AG04449 (cell line): ENCODE data around the gene LIPG.
"Not testable (repeated sequence)": the region's sequence is repeated elsewhere in the genome, so short reads cannot be mapped to it uniquely, and the experiment has no call there.

Experiments used
- CTCF ChIA-PET: fragments of 350-600 bp; formaldehyde crosslinking; extraction: SDS; loops from one replicate; lab custom pipeline; 2021; ENCODE audit warnings: antibody characterized with exemption; lab: Yijun Ruan, JAX
- POLR2A ChIA-PET: fragments of 400-600, 350-600 bp; formaldehyde crosslinking; extraction: SDS; loops from one replicate; lab custom pipeline; 2020; ENCODE audit warnings: antibody characterized with exemption, inconsistent platforms; lab: Yijun Ruan, JAX
- DNase-seq: peaks from one replicate; pipeline ENCODE4 v3.0.0-alpha.2; 2010; ENCODE audit warnings: low read depth, low spot score
- H3K4me3 ChIP-seq: 2 replicates; pipeline ENCODE4 v1.5.1; 2011; ENCODE audit warnings: low read depth, mild to moderate bottlenecking, control low read depth, low read length
- TF ChIP-seq, protein P1 (sequence below): IDR thresholded peaks from one replicate; pipeline ENCODE4 v1.5.1; 2011; ENCODE audit warnings: mild to moderate bottlenecking, moderate library complexity, low read length, control low read depth, inconsistent platforms; ENCODE audit not compliant: insufficient read depth; ENCODE audit errors: missing control alignments

LIPG gene

DNA sequence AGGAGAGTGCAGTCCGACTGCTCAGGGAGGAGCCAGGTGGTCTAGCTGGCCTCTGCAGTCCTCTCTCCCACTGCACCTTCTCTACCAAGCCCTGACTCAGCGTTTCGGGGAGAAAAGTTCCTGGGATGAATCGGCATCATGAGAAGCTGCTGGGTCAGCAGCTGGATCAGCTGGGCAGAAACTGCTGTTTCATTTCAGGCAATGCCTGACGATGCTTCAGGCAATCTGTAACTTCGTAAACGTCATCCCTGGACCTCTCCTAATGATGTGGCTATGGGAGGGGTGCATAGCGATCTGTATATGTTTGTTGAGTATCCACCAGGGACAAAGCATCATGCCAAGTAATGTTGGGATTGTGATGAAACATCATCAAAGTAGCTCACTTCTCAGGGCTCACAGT lies 20.7 kb downstream of the LIPG start:
- no peak for DNase-seq
- TF ChIP-seq, protein P1, sequence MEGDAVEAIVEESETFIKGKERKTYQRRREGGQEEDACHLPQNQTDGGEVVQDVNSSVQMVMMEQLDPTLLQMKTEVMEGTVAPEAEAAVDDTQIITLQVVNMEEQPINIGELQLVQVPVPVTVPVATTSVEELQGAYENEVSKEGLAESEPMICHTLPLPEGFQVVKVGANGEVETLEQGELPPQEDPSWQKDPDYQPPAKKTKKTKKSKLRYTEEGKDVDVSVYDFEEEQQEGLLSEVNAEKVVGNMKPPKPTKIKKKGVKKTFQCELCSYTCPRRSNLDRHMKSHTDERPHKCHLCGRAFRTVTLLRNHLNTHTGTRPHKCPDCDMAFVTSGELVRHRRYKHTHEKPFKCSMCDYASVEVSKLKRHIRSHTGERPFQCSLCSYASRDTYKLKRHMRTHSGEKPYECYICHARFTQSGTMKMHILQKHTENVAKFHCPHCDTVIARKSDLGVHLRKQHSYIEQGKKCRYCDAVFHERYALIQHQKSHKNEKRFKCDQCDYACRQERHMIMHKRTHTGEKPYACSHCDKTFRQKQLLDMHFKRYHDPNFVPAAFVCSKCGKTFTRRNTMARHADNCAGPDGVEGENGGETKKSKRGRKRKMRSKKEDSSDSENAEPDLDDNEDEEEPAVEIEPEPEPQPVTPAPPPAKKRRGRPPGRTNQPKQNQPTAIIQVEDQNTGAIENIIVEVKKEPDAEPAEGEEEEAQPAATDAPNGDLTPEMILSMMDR, result no peak
- no peak overlapping the region for H3K4me3 ChIP-seq
- CTCF ChIA-PET, result interaction anchor here (1.2 to 2.2 kb wide), 2 partner anchors 23 to 71 kb away, joined by 3 to 5 read pairs; no protein-coding TSS in a partner anchor
- POLR2A ChIA-PET, result no interaction called here

DNA sequence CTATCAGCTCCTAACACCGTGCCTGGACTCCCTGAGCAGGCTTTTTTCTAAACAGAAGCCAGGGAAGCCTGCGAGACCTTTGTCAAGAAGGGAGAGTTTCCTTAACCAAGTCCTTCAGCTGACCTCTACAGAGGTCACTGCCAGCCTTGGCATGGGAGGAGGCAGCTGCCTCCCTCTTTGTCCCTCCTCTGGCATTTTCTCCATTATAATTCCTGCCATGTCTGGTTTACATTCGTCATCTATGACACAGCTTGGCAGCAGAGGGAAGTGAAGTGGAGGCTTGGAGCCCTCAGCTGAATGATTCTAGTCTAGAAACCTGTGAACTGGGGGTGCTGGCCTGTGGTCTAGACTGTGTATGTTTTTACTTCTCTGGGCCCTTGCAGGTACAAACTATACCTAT lies 22.5 kb downstream of the LIPG start:
- DNase-seq, result no peak
- ChIA-PET POLR2A (no interaction called here), CTCF (interaction anchor here (1.4 kb wide), 1 partner anchor 25 kb away, joined by 5 read pairs; no protein-coding TSS in a partner anchor)
- no peak overlapping the region for H3K4me3 ChIP-seq
- TF ChIP-seq, protein P1, result no peak

DNA sequence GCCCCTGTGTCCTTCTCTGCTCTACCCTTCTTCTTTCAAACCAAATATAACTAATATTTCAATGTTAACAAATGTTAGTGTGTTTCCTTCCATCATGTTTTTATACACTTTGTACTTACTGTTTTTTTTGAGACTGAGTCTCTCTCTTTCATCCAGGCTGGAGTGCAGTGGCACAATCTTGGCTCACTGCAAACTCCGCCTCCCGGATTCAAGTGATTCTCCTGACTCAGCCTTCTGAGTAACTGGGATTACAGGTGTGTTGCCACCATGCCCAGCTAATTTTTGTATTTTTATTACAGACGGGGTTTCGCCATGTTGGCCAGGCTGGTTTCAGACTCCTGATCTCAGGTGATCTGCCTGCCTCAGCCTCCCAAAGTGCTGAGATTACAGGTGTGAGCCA lies 23.1 kb downstream of the LIPG start:
- CTCF ChIA-PET, result interaction anchor here (1.4 kb wide), 1 partner anchor 25 kb away, joined by 5 read pairs; no protein-coding TSS in a partner anchor
- POLR2A ChIA-PET, H3K4me3 ChIP-seq, DNase-seq: not testable (repeated sequence)

DNA sequence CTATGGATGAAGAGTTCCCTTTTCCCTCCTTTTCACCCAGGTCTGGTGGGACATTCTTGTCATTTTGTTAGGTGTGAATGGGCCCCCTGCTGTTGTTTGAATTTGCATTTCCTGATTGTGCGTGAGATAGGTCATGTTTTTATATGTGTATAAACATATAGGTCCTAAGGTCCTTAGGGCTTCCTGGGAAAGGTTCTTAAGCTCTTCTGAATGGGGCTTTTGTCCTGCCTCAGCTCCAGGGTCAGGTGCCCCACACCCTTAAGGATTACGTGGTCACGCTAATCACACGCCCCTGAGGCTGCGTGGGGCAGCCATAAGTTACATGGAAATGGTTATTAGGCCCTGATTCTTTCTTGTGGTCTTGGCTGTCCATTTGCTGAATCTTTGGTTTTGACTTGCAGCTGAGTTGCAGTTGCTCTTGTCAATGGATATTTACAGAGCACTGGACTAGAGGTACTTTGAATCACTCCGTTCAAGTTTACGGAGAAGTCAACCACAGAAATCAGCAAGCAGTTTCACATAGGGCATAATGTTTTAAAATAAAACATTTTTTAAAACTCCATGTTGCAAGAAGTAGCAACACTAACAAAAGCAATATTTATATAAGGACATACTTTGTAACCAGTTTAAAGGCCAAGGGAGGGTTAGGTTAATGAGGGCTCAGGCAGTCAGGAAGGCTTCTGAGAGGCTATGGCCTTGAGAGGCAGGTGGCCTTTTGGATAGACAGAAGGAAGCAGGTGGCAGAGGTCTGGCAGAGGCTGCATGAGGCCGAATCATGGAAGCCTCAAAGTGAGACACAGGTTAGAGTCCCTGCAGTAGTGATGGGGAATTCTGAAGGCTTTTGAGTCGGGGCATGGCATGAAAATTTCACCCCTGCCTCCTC lies 24.2 kb downstream of the LIPG start:
- DNase-seq, result no peak
- H3K4me3 ChIP-seq, result no peak overlapping the region
- ChIA-PET POLR2A (no interaction called here), CTCF (interaction anchor here (0.9 kb wide), 1 partner anchor 275 kb away, joined by 3 read pairs; no protein-coding TSS in a partner anchor)
- TF ChIP-seq, protein P1, result no peak

DNA sequence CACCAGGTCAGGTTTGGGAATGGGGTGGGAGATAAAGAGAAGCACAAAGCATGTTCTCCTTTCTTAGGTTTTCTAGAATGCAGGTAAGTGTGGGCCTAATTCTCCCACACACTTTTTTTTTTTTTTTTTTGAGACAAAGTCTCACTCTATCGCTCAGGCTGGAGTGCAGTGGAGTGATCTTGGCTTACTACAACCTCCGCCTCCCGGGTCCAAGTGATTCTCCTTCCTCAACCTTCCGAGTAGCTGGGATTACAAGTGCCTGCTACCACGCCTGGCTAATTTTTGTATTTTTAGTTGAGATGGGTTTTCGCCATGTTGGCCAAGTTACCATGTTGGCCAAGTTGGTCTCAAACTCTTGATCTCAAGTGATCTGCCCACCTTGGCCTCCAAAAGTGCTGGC lies 26.3 kb downstream of the LIPG start:
- DNase-seq, result no peak
- no peak overlapping the region for H3K4me3 ChIP-seq
- CTCF ChIA-PET, result no interaction called here
- TF ChIP-seq, protein P1, result no peak
- POLR2A ChIA-PET, result no interaction called here

DNA sequence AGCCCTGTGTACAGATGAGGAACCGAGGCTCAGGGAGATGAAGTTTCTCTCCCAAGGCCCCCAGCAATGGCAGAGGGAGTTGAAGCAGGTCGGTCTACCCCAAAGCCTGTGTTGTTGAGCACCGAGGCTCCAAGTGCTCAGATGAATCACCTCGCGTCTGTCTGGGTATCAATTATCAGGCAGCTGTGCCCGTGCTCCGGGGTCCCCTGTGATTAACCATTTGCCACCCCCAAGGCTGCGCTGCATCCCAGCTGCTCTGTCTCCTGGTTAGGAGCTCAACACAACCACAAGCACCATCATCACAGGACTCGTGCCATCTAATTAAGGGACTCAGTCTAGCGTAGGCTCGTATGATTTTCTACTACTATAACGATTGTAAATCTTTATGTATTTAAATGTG lies 27.1 kb downstream of the LIPG start:
- TF ChIP-seq, protein P1, result no peak
- H3K4me3 ChIP-seq, result no peak overlapping the region
- DNase-seq, result no peak
- ChIA-PET CTCF (no interaction called here), POLR2A (no interaction called here)

DNA sequence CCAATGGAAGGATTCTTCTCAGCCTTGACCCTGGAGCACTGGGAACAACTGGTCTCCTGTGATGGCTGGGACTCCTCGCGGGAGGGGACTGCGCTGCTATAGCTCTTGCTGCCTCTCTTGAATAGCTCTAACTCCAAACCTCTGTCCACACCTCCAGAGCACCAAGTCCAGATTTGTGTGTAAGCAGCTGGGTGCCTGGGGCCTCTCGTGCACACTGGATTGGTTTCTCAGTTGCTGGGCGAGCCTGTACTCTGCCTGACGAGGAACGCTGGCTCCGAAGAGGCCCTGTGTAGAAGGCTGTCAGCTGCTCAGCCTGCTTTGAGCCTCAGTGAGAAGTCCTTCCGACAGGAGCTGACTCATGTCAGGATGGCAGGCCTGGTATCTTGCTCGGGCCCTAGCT lies 28.8 kb downstream of the LIPG start:
- TF ChIP-seq, protein P1, result no peak
- CTCF ChIA-PET, result interaction anchor here (1.4 kb wide), 1 partner anchor 268 kb away, joined by 3 read pairs; no protein-coding TSS in a partner anchor
- DNase-seq, result no peak
- POLR2A ChIA-PET, result no interaction called here
- H3K4me3 ChIP-seq, result no peak overlapping the region
